PC-3 (cell line): ENCODE data around the gene PTPRD.

Experiments used
- CTCF ChIP-seq: fragments of 300-600 bp; sonication (generic); conservative IDR thresholded peaks from 2 replicates; pipeline ENCODE4 v1.5.1; 2017; ENCODE audit warnings: antibody characterized with exemption, low read depth, mild to moderate bottlenecking, low read length
- EZH2phosphoT487 ChIP-seq: fragments of 300-600 bp; sonication (generic); IDR thresholded peaks from 2 replicates; pipeline ENCODE4 v1.6.1; 2018; ENCODE audit warnings: mild to moderate bottlenecking, antibody characterized with exemption, low read length, borderline replicate concordance

DNA sequence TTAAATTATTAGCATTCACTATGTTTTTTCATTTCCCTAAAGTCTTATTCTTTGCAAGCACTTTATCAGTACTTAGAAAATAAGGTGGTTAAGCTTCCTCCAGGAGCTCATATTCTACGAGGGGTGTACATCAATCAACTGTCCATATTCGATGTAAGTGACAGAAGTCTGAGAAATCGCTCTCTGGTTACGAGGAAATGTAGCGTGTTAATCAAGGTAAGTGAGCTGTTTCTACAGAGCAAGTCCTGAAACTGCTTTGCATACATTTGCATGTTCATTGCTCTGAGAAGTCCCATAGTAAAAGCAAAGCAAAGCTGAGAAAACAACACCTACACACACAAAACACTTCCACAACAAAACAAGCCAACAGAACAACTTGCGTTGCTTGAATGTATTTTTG is 1919.3 kb downstream of the PTPRD start:
- no peak for TF ChIP-seq CTCF
- TF ChIP-seq EZH2phosphoT487 = no peak
